Measurements from ENCODE around the gene SLC4A11. TPM values are rescaled to one million over a fixed set of nuclear protein-coding genes. Genes with fewer than 3 reads are reported as not detected.

Gene SLC4A11
- polyA plus RNA-seq, 1 donor (not counting 4 experiments of a cell fraction or from before 2014, with no cell fraction given) = 4.7 TPM

- H3K9ac ChIP-seq (ENCODE audit: control insufficient read depth, extremely low read depth, insufficient read depth, low read length) = no peak overlapping the region
- no peaks in the 10 kb centered on the region for H3K9me3 ChIP-seq (ENCODE audit: control insufficient read depth, low read depth, low read length)
- H3K27me3 ChIP-seq (ENCODE audit: control insufficient read depth, extremely low read depth, insufficient read depth, low read length) = no peaks in the 10 kb centered on the region
- no peak overlapping the region for H3K4me3 ChIP-seq (ENCODE audit: control insufficient read depth in 2 of 3, extremely low read depth in 1 of 3, insufficient read depth in 2 of 3, low read depth in 1 of 3, low read length in 3 of 3)
- no peak overlapping the region for H3K4me2 ChIP-seq (ENCODE audit: control insufficient read depth, extremely low read depth, insufficient read depth, low read depth, low read length)
- no peaks in the 10 kb centered on the region for H3K79me2 ChIP-seq (ENCODE audit: control insufficient read depth, insufficient read depth, low read length)
- TF ChIP-seq EZH2 (IDR thresholded peaks at IDR 0.05; ENCODE audit: low read length) (no peak), CTCF (optimal IDR thresholded peaks at IDR 0.05 in 1 of 3, IDR thresholded peaks at IDR 0.05 in 1 of 3, conservative IDR thresholded peaks at IDR 0.05 in 1 of 3; ENCODE audit: extremely low read depth in 1 of 3, insufficient read depth in 2 of 3, low read length in 3 of 3) (no peak)
- peaks cover 19% of the 10 kb centered on the region for H3K4me1 ChIP-seq (ENCODE audit: control insufficient read depth, extremely low read depth, insufficient read depth, low read length)
- dilution Hi-C loops (cut with MboI; ENCODE audit: extremely low pct_ligation_motif_present, low sequenced_read_pairs) = no loop called here
- H4K20me1 ChIP-seq (ENCODE audit: control insufficient read depth, extremely low read depth, insufficient read depth, low read length) = peaks cover 8% of the 10 kb centered on the region
- H3K36me3 ChIP-seq (ENCODE audit: control insufficient read depth in 2 of 2, extremely low read depth in 1 of 2, insufficient read depth in 2 of 2, low read length in 2 of 2) = peaks cover 0 to 13% of the 10 kb centered on the region in 2 experiments
- H2AFZ ChIP-seq (ENCODE audit: control insufficient read depth, low read length) = no peak overlapping the region
- FAIRE-seq = no peak
- peaks cover 2% of the 10 kb centered on the region for H3K9me1 ChIP-seq (ENCODE audit: control insufficient read depth, extremely low read depth, insufficient read depth, low read length)
- H3K27ac ChIP-seq (ENCODE audit: control insufficient read depth, insufficient read depth, low read length) = no peak overlapping the region
- no peak for DNase-seq (ENCODE audit: low read depth, low spot score)
These were observed 5.6 kb downstream of the SLC4A11 start for GRCh38 chr20:3233131-3233990.

GRCh38 chr20:3231889-3232588 lies 7.0 kb downstream of the SLC4A11 start:
- H3K9me3 ChIP-seq (ENCODE audit: control insufficient read depth, low read depth, low read length) = no peaks in the 10 kb centered on the region
- no peak overlapping the region for H3K4me2 ChIP-seq (ENCODE audit: control insufficient read depth, extremely low read depth, insufficient read depth, low read depth, low read length)
- peaks cover 8% of the 10 kb centered on the region for H4K20me1 ChIP-seq (ENCODE audit: control insufficient read depth, extremely low read depth, insufficient read depth, low read length)
- peaks cover 16% of the 10 kb centered on the region for H3K4me1 ChIP-seq (ENCODE audit: control insufficient read depth, extremely low read depth, insufficient read depth, low read length)
- no peak overlapping the region for H3K9ac ChIP-seq (ENCODE audit: control insufficient read depth, extremely low read depth, insufficient read depth, low read length)
- no peak for FAIRE-seq
- H3K9me1 ChIP-seq (ENCODE audit: control insufficient read depth, extremely low read depth, insufficient read depth, low read length) = peaks cover 2% of the 10 kb centered on the region
- H3K27me3 ChIP-seq (ENCODE audit: control insufficient read depth, extremely low read depth, insufficient read depth, low read length) = no peaks in the 10 kb centered on the region
- DNase-seq (ENCODE audit: low read depth, low spot score) = no peak
- H3K36me3 ChIP-seq (ENCODE audit: control insufficient read depth in 2 of 2, extremely low read depth in 1 of 2, insufficient read depth in 2 of 2, low read length in 2 of 2) = peaks cover 6 to 18% of the 10 kb centered on the region in 2 experiments
- no peak overlapping the region for H3K27ac ChIP-seq (ENCODE audit: control insufficient read depth, insufficient read depth, low read length)
- no peak overlapping the region for H2AFZ ChIP-seq (ENCODE audit: control insufficient read depth, low read length)
- dilution Hi-C loops (cut with MboI; ENCODE audit: extremely low pct_ligation_motif_present, low sequenced_read_pairs) = no loop called here
- no peak overlapping the region for H3K4me3 ChIP-seq (ENCODE audit: control insufficient read depth in 2 of 3, extremely low read depth in 1 of 3, insufficient read depth in 2 of 3, low read depth in 1 of 3, low read length in 3 of 3)
- H3K79me2 ChIP-seq (ENCODE audit: control insufficient read depth, insufficient read depth, low read length) = no peaks in the 10 kb centered on the region
- no peak for TF ChIP-seq CTCF (optimal IDR thresholded peaks at IDR 0.05 in 1 of 3, IDR thresholded peaks at IDR 0.05 in 1 of 3, conservative IDR thresholded peaks at IDR 0.05 in 1 of 3; ENCODE audit: extremely low read depth in 1 of 3, insufficient read depth in 2 of 3, low read length in 3 of 3)
- TF ChIP-seq EZH2 (IDR thresholded peaks at IDR 0.05; ENCODE audit: low read length) = no peak

Measured in keratinocyte (primary cell).